Neural progenitor cell (in vitro differentiated cells): Measurements from ENCODE around the gene SPRED3. TPM values are rescaled to one million over a fixed set of nuclear protein-coding genes. Genes with fewer than 3 reads are reported as not detected.

Experiments
- DNase-seq: peaks from one replicate; pipeline ENCODE4 v3.0.0-alpha.2; 2016; ENCODE audit warnings: low spot score
- H2AFZ ChIP-seq: fragments of 200-600 bp; sonication (generic); replicated peaks from 2 replicates; pipeline ENCODE4 v1.6.1; 2016; ENCODE audit warnings: antibody characterized with exemption
- H3F3A ChIP-seq: fragments of 200-600 bp; sonication (generic); 2 replicates; pipeline ENCODE4 v1.6.1; 2016; ENCODE audit warnings: antibody characterized with exemption, low read depth
- H3K27ac ChIP-seq: fragments of 200-600 bp; sonication (generic); 2 replicates; pipeline ENCODE4 v1.5.1; 2016; ENCODE audit warnings: mild to moderate bottlenecking
- H3K27me3 ChIP-seq: fragments of 200-600 bp; sonication (generic); 2 replicates; pipeline ENCODE4 v1.6.1; 2016; ENCODE audit warnings: mild to moderate bottlenecking, moderate library complexity
- H3K36me3 ChIP-seq: fragments of 200-600 bp; sonication (generic); 2 replicates; pipeline ENCODE4 v1.5.1; 2016
- H3K4me1 ChIP-seq: fragments of 200-600 bp; sonication (generic); 2 replicates; pipeline ENCODE4 v1.6.1; 2016; ENCODE audit warnings: mixed run types
- H3K4me2 ChIP-seq: fragments of 200-600 bp; sonication (generic); 2 replicates; pipeline ENCODE4 v1.6.1; 2016
- H3K4me3 ChIP-seq: fragments of 200-600 bp; sonication (generic); 2 replicates; pipeline ENCODE4 v1.5.1; 2016
- H3K79me2 ChIP-seq: fragments of 200-600 bp; sonication (generic); 2 replicates; pipeline ENCODE4 v1.6.1; 2016; ENCODE audit warnings: low read depth
- H3K9ac ChIP-seq: fragments of 200-600 bp; sonication (generic); 2 replicates; pipeline ENCODE4 v1.6.1; 2016
- H3K9me3 ChIP-seq: fragments of 200-600 bp; sonication (generic); 2 replicates; pipeline ENCODE4 v1.5.1; 2016; ENCODE audit warnings: low read depth
- H4K20me1 ChIP-seq: fragments of 200-600 bp; sonication (generic); 2 replicates; pipeline ENCODE4 v1.6.1; 2016; ENCODE audit warnings: low read depth
- H3K27ac Mint-ChIP-seq: 3 replicates; pipeline ENCODE4 v1.8.0; 2021; ENCODE audit warnings: mixed read lengths
- H3K27me3 Mint-ChIP-seq: 2 replicates; pipeline ENCODE4 v1.8.0; 2022; ENCODE audit warnings: low read depth, mild to moderate bottlenecking, inconsistent platforms, moderate library complexity, mixed read lengths; ENCODE audit not compliant: insufficient read depth
- H3K36me3 Mint-ChIP-seq: 3 replicates; pipeline ENCODE4 v1.8.0; 2021; ENCODE audit warnings: mixed read lengths
- H3K4me1 Mint-ChIP-seq: 3 replicates; pipeline ENCODE4 v1.8.0; 2021; ENCODE audit warnings: mixed read lengths
- H3K4me3 Mint-ChIP-seq: 3 replicates; pipeline ENCODE4 v1.8.0; 2021; ENCODE audit warnings: mild to moderate bottlenecking, moderate library complexity, mixed read lengths
- H3K9me3 Mint-ChIP-seq: 3 replicates; pipeline ENCODE4 v1.8.0; 2020; ENCODE audit warnings: mixed read lengths
- CTCF ChIP-seq: fragments of 200-600 bp; sonication (generic); IDR thresholded peaks from 2 replicates; pipeline ENCODE4 v1.5.1; 2017; ENCODE audit warnings: antibody characterized with exemption, mild to moderate bottlenecking
- EZH2 ChIP-seq: fragments of 200-600 bp; sonication (generic); IDR thresholded peaks from 2 replicates; pipeline ENCODE4 v1.6.1; 2017; ENCODE audit warnings: antibody characterized with exemption, mild to moderate bottlenecking, moderate library complexity
- EZH2phosphoT487 ChIP-seq: fragments of 200-600 bp; sonication (generic); IDR thresholded peaks from 2 replicates; pipeline ENCODE4 v1.6.1; 2017; ENCODE audit warnings: antibody characterized with exemption
- total RNA-seq: library from RNA; depleted of rRNA; stranded (reverse); fragments of >200 nt; gene quantifications from 2 replicates; pipeline ENCODE4 v1.2.3, GENCODE V29; 2015; ENCODE audit warnings: low replicate concordance

Gene SPRED3
- total RNA-seq, 1 donor from 2014 or later = 0.99 TPM

GRCh38 chr19:38429055-38429810 is 40.7 kb downstream of the SPRED3 start:
- Mint-ChIP-seq H3K27ac (no peak overlapping the region), H3K4me3 (no peak overlapping the region), H3K36me3 (no peaks in the 10 kb centered on the region)

GRCh38 chr19:38429811-38430156 is 41.3 kb downstream of the SPRED3 start:
- H3K36me3 Mint-ChIP-seq = no peaks in the 10 kb centered on the region
- no peak overlapping the region for H2AFZ ChIP-seq
- H3K27me3 ChIP-seq = no peaks in the 10 kb centered on the region

More at GRCh38 chr19:38429055-38429810, 40.7 kb downstream of the SPRED3 start:
- Histone ChIP-seq H3K27me3 (no peaks in the 10 kb centered on the region), H3K36me3 (no peaks in the 10 kb centered on the region), H3K4me3 (no peak overlapping the region), H3K79me2 (no peaks in the 10 kb centered on the region), H3K9ac (no peak overlapping the region), H3F3A (peaks cover 29% of the 10 kb centered on the region), H4K20me1 (no peaks in the 10 kb centered on the region), H3K27ac (no peak overlapping the region), H2AFZ (no peak overlapping the region), H3K9me3 (no peaks in the 10 kb centered on the region), H3K4me2 (no peak overlapping the region), H3K4me1 (peaks cover 16% of the 10 kb centered on the region)
- H3K4me1 Mint-ChIP-seq = peaks cover 17% of the 10 kb centered on the region
- DNase-seq = no peak
- H3K27me3 Mint-ChIP-seq = peaks cover 12% of the 10 kb centered on the region
- H3K9me3 Mint-ChIP-seq = no peaks in the 10 kb centered on the region
- TF ChIP-seq CTCF (no peak), EZH2phosphoT487 (no peak), EZH2 (no peak)

GRCh38 chr19:38430931-38431330 is 42.4 kb downstream of the SPRED3 start:
- Histone ChIP-seq H3K4me2 (no peak overlapping the region), H3K9me3 (no peaks in the 10 kb centered on the region), H3K4me1 (peaks cover 22% of the 10 kb centered on the region), H2AFZ (no peak overlapping the region), H3F3A (peaks cover 45% of the 10 kb centered on the region), H3K4me3 (no peak overlapping the region), H3K27me3 (no peaks in the 10 kb centered on the region), H4K20me1 (peaks cover 4% of the 10 kb centered on the region), H3K79me2 (no peaks in the 10 kb centered on the region), H3K9ac (no peak overlapping the region), H3K36me3 (no peaks in the 10 kb centered on the region), H3K27ac (no peak overlapping the region)
- Mint-ChIP-seq H3K27ac (no peak overlapping the region), H3K36me3 (no peaks in the 10 kb centered on the region), H3K4me1 (peaks cover 23% of the 10 kb centered on the region), H3K27me3 (peaks cover 13% of the 10 kb centered on the region), H3K9me3 (no peaks in the 10 kb centered on the region), H3K4me3 (no peak overlapping the region)
- TF ChIP-seq EZH2phosphoT487 (no peak), CTCF (no peak), EZH2 (no peak)
- no peak for DNase-seq

More at GRCh38 chr19:38429811-38430156, 41.3 kb downstream of the SPRED3 start:
- peaks cover 21% of the 10 kb centered on the region for H3K4me1 Mint-ChIP-seq
- H3K9me3 ChIP-seq = no peaks in the 10 kb centered on the region
- H3K4me2 ChIP-seq = no peak overlapping the region
- no peak for TF ChIP-seq CTCF
- no peak for TF ChIP-seq EZH2
- TF ChIP-seq EZH2phosphoT487 = no peak
- no peak overlapping the region for H3K9ac ChIP-seq
- H3K36me3 ChIP-seq = no peaks in the 10 kb centered on the region
- H3K27me3 Mint-ChIP-seq = peaks cover 13% of the 10 kb centered on the region
- no peak overlapping the region for H3K27ac ChIP-seq
- H3K27ac Mint-ChIP-seq = no peak overlapping the region
- DNase-seq = no peak
- H3F3A ChIP-seq = peaks cover 34% of the 10 kb centered on the region
- H3K4me1 ChIP-seq = peaks cover 21% of the 10 kb centered on the region
- no peaks in the 10 kb centered on the region for H3K79me2 ChIP-seq
- H3K4me3 ChIP-seq = no peak overlapping the region
- H4K20me1 ChIP-seq = no peaks in the 10 kb centered on the region
- H3K4me3 Mint-ChIP-seq = no peak overlapping the region
- H3K9me3 Mint-ChIP-seq = no peaks in the 10 kb centered on the region
